NCI-H1694 (cell line): ENCODE data around the gene MMP11.
A peak's percentile ranks its signal among the peaks of the same experiment; 100 is the strongest.

Source experiments
- DNase-seq: peaks from one replicate; lab custom pipeline; 2025; lab: John Stamatoyannopoulos, UW

MMP11 gene

GRCh38 chr22:23801238-23801821 is 28.7 kb downstream of the MMP11 start:
- no peak for DNase-seq

GRCh38 chr22:23801886-23802377 is 29.3 kb downstream of the MMP11 start:
- no peak for DNase-seq

GRCh38 chr22:23803001-23803819 is 30.6 kb downstream of the MMP11 start:
- DNase-seq, result no peak

- no peak for DNase-seq
Measured at GRCh38 chr22:23804781-23805291, 32.2 kb downstream of the MMP11 start.

GRCh38 chr22:23806837-23807236 is 34.2 kb downstream of the MMP11 start:
- no peak for DNase-seq

- no peak for DNase-seq
Measured at GRCh38 chr22:23812378-23812777, 39.7 kb downstream of the MMP11 start.

- no peak for DNase-seq
Measured at GRCh38 chr22:23815541-23816155, 43.0 kb downstream of the MMP11 start.

GRCh38 chr22:23816156-23816976 is 43.7 kb downstream of the MMP11 start:
- peak; percentile 83 for DNase-seq

GRCh38 chr22:23817146-23817545 is 44.5 kb downstream of the MMP11 start:
- no peak for DNase-seq

GRCh38 chr22:23818541-23818940 is 45.9 kb downstream of the MMP11 start:
- DNase-seq, result no peak

GRCh38 chr22:23820748-23821211 is 48.1 kb downstream of the MMP11 start:
- DNase-seq, result no peak

- DNase-seq, result no peak
Measured at GRCh38 chr22:23822101-23822671, 49.5 kb downstream of the MMP11 start.

GRCh38 chr22:23823331-23823791 is 50.7 kb downstream of the MMP11 start:
- no peak for DNase-seq

GRCh38 chr22:23824476-23825245 is 52.0 kb downstream of the MMP11 start:
- DNase-seq, result no peak

GRCh38 chr22:23825246-23825905 is 52.7 kb downstream of the MMP11 start:
- DNase-seq, result no peak

- no peak for DNase-seq
Measured at GRCh38 chr22:23826510-23827350, 54.1 kb downstream of the MMP11 start.

- DNase-seq, result no peak
Measured at GRCh38 chr22:23827351-23827995, 54.8 kb downstream of the MMP11 start.
